Epithelial cell of proximal tubule (primary cell): Measurements from ENCODE around the gene TP53I3. TPM values are rescaled to one million over a fixed set of nuclear protein-coding genes. Genes with fewer than 3 reads are reported as not detected.
A peak's percentile ranks its signal among the peaks of the same experiment; 100 is the strongest.

Experiments used
- DNase-seq: peaks from one replicate; pipeline ENCODE4 v3.0.0-alpha.2; 2011; ENCODE audit warnings: low read depth
- H3K4me3 ChIP-seq: 2 replicates; pipeline ENCODE4 v1.5.1; 2011; ENCODE audit warnings: low read depth, mild to moderate bottlenecking, low read length
- total RNA-seq: library from RNA; depleted of rRNA; stranded (reverse); fragments of >200 nt; gene quantifications from 2 replicates; pipeline ENCODE4 v1.2.3, GENCODE V29; 2015
- TF ChIP-seq, protein P1 (sequence below): conservative IDR thresholded peaks from 2 replicates; pipeline ENCODE4 v1.5.1; 2012; ENCODE audit warnings: low read depth, mild to moderate bottlenecking, low read length

Gene TP53I3
- total RNA-seq, 1 donor from 2014 or later: 36.5 TPM

DNA sequence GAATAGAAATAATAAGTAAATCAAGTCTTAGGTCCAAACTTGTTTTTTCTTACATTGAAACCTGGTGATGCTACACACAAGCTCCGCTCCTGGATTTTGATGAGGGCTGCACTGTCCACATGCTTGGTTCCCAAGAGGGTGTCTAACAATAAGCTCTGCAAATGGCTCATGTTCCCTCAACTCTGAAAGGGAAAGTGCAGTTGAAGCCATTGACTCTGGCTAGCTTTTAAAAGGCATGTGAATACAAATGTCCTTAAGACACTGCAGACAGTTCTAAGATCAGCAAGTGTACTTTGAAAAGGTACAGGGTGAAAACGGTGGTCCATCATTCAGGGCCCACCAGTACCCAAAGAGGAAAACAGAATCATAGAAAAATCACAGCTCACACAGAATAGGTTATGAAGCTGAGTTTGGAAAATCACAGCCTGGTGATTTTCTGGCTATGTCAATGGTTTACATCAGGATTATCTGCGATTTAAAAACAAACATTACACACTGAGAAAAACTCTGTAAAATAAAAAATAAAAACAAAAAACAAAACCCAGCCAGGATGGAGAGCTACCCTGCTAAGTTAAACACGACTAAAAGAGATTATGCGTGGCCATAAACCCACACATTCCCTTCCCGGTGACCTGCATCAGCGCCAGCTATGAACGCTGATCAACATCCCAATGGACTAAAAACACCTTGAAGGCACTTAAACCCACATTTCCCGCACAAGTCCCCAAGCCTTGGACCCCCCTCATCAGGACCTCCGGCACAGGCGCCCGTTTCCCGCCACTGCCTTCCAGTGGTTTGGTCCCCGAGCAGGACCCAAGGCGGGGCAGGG, 37.9 kb upstream of the TP53I3 start:
- no peak for DNase-seq
- TF ChIP-seq, protein P1, sequence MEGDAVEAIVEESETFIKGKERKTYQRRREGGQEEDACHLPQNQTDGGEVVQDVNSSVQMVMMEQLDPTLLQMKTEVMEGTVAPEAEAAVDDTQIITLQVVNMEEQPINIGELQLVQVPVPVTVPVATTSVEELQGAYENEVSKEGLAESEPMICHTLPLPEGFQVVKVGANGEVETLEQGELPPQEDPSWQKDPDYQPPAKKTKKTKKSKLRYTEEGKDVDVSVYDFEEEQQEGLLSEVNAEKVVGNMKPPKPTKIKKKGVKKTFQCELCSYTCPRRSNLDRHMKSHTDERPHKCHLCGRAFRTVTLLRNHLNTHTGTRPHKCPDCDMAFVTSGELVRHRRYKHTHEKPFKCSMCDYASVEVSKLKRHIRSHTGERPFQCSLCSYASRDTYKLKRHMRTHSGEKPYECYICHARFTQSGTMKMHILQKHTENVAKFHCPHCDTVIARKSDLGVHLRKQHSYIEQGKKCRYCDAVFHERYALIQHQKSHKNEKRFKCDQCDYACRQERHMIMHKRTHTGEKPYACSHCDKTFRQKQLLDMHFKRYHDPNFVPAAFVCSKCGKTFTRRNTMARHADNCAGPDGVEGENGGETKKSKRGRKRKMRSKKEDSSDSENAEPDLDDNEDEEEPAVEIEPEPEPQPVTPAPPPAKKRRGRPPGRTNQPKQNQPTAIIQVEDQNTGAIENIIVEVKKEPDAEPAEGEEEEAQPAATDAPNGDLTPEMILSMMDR: no peak
- H3K4me3 ChIP-seq: peak overlapping the region; percentile 82

- TF ChIP-seq, protein P1: no peak
- DNase-seq: no peak
- H3K4me3 ChIP-seq: no peak overlapping the region
These were observed 36.8 kb upstream of the TP53I3 start for GRCh38 chr2:24121469-24121868.

DNA sequence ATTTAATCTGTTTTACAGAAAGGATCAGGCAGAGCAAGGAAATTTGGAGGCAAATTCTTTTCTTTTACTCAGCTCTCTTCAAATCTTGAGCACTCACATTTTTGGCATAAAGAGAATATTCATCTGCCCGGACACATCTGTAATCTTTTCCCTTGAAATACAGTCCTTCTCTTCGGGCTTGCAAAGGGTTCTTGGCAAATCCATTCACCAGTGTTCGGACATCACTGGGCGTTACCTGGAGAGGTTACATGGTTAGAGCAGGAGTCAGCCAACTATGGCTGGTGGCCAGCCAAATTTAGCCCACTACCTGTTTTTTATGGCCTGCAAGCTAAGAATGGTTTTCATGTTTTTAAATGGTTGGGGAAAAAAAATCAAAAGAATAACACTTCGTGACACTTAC, 36.4 kb upstream of the TP53I3 start:
- TF ChIP-seq, protein P1: no peak
- DNase-seq: no peak
- no peak overlapping the region for H3K4me3 ChIP-seq

DNA sequence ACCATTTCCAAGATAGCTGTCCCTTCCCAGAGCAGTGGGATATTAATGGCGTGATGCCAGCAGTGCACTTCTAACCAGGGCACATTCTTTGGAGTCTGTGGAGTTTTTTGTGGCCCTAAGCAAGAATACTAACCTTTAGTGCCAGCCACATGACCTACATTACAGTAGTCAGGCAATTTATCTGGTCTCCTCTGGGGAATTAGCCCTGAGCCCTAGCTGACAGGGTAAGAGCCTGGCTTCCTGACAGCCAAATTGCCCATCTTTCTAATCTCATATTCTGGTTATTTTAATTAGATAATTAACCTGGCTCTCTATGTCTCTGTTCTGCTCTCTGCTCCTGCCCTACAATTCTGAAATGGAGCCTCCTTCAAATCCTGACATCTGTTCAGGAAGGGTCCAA, 33.3 kb upstream of the TP53I3 start:
- TF ChIP-seq, protein P1: no peak
- DNase-seq: no peak
- no peak overlapping the region for H3K4me3 ChIP-seq

- TF ChIP-seq, protein P1: no peak
- H3K4me3 ChIP-seq: no peak overlapping the region
- DNase-seq: no peak
These were observed 30.4 kb upstream of the TP53I3 start for GRCh38 chr2:24115057-24115456.

DNA sequence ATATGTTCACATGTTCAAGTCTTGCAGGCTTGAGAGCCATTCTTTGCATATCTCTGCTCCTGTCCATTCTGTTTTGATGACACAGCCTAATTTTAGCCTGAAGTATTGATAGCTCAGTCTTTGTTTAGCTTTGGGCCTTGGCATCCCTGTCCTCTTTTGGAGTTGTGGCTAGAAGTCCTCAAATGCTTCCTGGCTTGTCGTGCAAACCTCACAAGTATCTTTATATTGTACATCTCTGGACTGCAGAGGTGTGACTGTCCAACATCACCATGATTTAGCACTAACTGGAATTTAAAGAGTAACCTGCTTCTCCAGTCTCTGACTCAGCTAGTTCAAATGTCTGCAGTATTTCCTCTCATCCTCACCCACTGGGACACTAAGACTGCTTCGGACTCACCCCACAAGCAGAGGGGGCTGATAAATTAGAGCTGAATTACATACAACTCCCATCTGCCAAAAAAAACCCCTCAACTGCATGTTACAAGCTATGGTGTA, 26.8 kb upstream of the TP53I3 start:
- TF ChIP-seq, protein P1: no peak
- DNase-seq: no peak
- no peak overlapping the region for H3K4me3 ChIP-seq
